ENCODE results near the gene COPS7A.
"Not testable (repeated sequence)": the region's sequence is repeated elsewhere in the genome, so short reads cannot be mapped to it uniquely, and the experiment has no call there.

COPS7A gene

DNA sequence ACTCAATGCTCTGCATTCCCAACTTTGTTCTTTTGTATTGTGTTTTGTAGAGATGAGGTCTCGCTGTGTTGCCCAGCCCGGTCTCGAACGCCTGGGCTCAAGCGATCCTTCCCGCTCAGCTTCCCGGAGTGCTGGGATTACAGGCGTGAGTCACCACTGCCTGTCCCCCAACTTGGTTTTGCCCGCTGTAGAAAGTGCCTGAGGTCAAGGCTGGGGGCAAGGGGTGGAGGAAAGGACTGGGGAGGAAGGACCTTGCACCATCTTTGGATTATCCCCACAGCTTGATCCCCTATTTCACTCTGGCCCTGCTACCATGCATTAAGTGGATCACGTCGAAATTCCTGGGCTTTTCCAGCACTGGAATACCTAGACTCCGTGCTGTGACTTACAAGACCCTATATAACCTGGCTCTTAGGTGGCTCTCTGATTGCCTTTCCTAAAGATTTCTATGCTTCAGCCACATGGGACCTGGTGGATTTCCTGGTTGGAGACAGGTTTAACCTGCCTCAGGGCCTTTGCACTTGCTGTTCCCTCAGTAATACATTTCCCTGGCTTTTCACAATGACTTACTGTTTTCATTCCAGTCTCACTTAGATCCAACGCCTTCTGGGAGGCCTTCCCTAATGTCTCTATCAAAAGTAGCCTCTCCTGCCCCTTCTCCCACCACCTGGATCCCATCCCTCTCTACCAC, 22.6 kb upstream of the COPS7A start:
- in situ Hi-C loops (cut with MboI; ENCODE audit: low sequenced_read_pairs) = no loop called here

DNA sequence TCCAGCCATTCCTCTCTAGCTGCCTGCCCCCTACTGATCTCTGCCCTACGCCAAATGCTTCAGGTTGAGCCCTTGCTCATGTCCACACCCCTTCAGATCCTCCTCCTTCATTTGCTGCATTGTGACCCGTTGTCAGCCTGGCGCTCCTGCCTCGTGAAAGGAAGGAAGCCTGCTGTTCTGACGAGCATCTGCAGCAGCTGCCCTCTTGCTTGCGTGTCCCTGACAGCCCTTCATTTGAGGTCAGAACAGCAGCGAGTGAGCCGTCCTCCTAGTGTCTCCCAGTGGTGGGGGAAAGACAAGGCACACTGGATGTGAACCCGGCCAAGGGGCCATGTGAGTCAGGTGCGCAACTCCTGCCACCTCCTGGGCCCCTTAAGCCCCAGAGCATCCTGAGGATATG, 20.2 kb upstream of the COPS7A start:
- in situ Hi-C loops (cut with MboI; ENCODE audit: low sequenced_read_pairs) = no loop called here

DNA sequence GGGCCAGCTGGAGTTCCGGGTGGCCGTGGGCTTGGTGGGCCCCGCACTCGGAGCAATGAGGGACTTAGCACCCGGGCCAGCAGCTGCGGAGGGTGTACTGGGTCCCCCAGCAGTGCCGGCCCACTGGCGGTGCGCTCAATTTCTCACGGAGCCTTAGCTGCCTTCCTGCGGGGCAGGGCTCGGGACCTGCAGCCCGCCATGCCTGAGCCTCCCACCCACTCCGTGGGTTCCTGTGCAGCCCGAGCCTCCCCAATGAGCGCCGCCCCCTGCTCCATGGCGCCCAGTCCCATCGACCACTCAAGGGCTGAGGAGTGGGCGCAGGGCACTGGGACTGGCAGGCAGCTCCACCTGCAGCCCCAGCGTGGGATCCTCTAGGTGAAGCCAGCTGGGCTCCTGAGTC, 15.5 kb upstream of the COPS7A start:
- in situ Hi-C loops (cut with MboI; ENCODE audit: low sequenced_read_pairs) = not testable (repeated sequence)

DNA sequence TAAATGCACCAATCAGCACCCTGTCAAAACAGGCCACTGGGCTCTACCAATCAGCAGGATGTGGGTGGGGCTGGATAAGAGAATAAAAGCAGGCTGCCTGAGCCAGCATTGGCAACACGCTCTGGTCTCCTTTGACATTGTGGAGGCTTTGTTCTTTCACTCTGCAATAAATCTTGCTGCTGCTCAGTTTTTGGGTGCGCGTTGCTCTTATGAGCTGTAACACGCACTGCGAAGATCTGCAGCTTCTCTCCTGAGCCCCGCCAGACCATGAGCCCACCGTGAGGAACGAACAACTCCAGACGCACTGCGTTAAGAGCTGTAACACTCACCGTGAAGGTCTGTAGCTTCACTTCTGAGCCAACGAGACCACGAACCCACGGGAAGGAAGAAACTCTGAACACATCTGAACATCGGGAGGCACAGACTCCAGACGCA, 14.9 kb upstream of the COPS7A start:
- in situ Hi-C loops (cut with MboI; ENCODE audit: low sequenced_read_pairs) = no loop called here

DNA sequence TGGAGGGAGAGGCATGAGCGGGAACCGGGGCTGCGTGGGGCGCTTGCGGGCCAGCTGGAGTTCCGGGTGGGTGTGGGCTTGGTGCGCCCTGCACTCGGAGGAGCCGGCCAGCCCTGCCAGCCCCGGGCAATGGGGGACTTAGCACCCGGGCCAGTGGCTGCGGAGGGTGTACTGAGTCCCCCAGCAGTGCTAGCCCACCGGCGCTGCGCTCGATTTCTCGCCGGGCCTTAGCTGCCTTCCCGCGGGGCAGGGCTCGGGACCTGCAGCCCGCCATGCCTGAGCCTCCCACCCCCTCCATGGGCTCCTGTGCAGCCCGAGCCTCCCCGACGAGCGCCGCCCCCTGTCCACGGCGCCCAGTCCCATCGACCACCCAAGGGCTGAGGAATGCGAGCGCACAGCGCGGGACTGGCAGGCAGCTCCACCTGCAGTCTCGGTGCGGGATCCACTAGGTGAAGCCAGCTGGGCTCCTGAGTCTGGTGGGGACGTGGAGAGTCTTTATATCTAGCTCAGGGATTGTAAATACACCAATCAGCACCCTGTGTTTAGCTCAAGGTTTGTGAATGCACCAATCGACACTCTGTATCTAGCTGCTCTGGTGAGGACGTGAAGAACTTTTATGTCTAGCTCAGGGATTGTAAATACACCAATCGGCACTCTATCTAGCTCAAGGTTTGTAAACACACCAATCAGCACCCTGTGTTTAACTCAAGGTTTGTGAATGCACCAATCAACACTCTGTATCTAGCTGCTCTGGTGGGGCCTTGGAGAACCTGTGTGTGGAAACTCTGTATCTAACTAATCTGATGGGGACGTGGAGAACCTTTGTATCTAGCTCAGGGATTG, 7.6 kb upstream of the COPS7A start:
- in situ Hi-C loops (cut with MboI; ENCODE audit: low sequenced_read_pairs) = not testable (repeated sequence)

DNA sequence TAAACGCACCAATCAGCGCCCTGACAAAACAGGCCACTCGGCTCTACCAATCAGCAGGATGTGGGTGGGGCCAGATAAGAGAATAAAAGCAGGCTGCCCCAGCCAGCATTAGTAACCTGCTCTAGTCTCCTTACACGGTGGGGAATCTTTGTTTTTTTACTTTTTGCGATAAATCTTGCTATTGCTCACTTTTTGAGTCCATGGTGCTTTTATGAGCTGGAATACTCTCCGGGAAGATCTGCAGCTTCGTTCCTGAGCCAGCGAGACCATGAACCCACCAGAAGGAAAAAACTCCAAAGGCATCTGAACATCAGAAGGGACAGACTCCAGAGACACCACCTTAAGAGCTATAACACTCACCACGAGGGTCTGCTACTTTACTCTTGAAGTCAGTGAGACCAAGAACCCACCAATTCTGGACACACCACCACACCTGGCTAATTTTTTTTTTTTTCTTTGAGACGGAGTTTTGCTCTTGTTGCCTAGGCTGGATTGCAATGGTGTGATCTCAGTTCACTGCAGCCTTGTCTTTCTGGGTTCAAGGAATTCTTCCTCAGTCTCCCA, 6.9 kb upstream of the COPS7A start:
- in situ Hi-C loops (cut with MboI; ENCODE audit: low sequenced_read_pairs) = no loop called here

DNA sequence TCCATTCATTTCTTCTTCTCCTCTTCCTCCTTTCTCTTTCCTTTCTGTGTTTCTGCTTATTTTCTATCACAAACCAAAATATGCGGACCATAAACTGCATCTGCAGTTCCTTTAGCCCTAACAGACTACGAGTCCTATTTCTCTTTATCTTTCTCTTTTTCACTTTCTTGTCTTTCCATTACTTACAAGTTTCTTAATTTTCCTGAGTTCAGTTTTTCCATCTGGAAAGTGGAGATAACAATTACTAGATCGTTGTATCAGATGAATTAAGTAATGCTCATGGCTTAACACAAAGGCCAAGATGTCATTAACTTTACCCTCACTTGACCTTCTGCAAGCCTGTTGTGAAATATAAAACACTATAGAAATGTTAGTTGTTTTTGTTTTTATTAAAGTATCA, 983 bp upstream of the COPS7A start:
- in situ Hi-C loops (cut with MboI; ENCODE audit: low sequenced_read_pairs) = no loop called here

DNA sequence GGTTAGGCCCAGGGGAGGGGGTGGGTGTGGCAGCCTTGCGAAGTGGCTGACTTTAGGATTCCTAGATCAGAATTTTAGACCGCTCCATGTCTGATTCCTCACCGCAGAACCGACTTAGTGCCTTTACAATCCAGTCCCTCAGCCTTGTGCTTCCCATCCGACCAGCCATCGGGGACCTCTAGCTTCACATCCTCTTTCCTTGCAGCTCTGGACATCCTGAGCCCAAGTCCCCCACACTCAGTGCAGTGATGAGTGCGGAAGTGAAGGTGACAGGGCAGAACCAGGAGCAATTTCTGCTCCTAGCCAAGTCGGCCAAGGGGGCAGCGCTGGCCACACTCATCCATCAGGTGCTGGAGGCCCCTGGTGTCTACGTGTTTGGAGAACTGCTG, 557 bp downstream of the COPS7A start:
- in situ Hi-C loops (cut with MboI; ENCODE audit: low sequenced_read_pairs) = no loop called here

DNA sequence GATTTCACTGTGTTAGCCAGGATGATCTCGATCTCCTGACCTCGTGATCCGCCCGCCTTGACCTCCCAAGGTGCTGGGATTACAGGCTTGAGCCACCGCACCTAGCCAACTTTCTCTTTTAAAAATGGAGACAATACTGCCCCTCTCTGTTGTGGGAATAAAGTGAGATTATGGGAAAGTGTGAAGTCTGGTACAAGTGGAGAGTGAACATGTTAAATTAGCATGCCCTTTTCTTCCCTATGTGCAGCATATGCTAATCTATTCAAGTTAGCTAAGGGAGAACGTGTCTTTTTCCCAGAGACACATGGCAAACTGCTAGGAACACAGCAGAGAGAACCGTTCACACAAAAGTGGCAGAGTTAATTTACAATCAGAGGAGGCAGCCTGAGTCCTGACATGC, 1.5 kb downstream of the COPS7A start:
- in situ Hi-C loops (cut with MboI; ENCODE audit: low sequenced_read_pairs) = no loop called here

DNA sequence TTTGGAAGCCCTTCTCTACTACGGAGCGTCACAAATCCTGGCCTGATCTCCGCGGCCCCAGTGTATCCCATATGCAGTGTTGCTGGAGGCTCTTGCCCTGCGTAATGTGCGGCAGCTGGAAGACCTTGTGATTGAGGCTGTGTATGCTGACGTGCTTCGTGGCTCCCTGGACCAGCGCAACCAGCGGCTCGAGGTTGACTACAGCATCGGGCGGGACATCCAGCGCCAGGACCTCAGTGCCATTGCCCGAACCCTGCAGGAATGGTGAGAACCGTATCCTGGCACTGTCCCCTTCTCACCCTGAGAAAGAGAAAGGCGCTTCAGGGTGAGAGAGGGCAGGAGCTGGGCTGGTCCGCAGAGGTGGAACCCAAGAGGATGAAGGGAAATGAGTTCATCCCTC, 5.3 kb downstream of the COPS7A start:
- in situ Hi-C loops (cut with MboI; ENCODE audit: low sequenced_read_pairs) = no loop called here

DNA sequence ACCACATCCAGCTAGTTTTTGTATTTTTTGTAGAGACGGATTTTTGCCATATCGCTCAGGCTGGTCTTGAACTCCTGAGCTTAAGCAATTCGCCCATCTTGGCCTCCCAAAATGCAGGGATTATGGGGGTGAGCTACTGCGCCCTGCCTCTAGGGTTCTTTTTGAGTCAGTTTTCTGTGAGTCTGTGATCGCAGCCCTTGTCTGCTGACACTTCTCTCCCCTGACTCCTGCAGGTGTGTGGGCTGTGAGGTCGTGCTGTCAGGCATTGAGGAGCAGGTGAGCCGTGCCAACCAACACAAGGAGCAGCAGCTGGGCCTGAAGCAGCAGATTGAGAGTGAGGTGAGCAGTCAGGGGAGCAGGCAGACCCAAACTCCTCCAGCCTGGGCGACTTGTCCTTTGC, 6.3 kb downstream of the COPS7A start:
- in situ Hi-C loops (cut with MboI; ENCODE audit: low sequenced_read_pairs) = no loop called here

DNA sequence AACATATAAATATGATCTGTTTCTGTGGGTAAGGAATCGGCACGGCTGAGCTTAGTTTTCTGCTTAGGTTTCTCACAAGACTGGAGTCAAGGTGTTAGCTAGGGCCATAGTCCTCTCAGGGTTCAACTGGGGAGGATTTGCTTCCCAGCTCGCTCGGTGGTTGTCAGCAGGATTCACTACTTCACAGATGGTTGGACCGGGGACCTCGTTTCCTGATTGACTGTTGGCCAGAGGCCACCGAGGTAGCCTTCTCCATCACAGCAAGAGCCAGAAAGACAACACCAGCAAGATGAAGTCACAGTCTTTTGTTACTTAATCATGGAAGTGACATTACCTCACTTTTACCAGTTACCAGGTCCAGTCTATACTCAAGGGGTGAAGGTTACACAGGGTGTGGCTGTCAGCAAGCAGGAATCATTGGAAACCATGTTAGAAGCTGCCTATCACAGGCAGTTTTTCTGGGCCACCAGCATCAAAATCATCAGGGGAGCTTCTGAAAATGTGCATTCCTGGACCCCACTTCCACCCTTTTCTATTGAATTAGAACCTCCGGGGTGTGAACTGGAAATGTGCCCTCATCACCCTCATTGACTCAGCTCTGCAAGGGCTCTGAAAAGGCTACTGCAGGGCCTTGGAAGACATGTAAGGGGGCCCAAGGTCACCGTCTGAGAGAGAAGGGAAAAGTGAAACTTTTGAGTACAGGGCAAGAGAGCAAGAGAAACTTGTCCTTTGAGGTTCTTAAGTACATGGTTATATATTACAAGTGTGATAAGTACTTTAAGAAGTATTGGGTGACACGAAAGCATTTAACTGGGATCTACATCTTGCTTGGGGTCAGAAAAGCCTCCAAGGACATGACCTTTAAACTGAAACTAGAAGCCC, 10.9 kb downstream of the COPS7A start:
- in situ Hi-C loops (cut with MboI; ENCODE audit: low sequenced_read_pairs) = no loop called here

DNA sequence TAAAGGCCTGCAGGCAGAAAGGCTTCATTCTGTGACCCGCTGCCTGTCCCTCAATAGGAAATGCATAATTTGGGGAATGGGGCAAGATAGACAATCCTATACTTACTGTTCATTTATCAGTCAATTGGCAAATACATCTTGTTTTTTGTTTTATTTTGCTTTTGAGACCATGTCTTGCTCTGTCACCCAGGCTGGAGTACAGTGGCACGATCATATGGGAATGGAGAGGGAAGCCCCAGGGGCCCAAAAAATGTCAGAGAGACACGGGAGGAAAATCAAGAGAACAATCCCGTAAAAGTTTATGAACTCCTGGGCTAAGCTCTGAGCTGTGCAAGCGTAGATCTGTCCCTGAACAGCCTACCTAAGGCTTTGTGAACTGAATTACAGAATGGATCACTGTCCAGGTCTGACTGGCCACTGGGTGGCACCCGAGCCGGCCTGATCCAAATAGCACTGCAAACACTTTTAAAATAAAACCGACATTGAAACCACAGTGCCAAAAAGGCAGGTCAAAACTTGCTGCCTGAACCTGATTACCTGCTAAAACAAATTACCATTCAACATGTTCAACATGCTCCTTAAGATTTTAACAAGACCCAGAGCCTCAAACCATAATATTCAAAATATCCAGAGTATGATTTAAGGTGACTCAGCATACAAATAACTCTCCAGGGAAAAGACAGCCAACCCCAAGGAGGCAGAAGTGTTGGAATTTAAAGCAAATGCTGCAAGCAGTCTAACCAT, 11.8 kb downstream of the COPS7A start:
- in situ Hi-C loops (cut with MboI; ENCODE audit: low sequenced_read_pairs) = no loop called here

DNA sequence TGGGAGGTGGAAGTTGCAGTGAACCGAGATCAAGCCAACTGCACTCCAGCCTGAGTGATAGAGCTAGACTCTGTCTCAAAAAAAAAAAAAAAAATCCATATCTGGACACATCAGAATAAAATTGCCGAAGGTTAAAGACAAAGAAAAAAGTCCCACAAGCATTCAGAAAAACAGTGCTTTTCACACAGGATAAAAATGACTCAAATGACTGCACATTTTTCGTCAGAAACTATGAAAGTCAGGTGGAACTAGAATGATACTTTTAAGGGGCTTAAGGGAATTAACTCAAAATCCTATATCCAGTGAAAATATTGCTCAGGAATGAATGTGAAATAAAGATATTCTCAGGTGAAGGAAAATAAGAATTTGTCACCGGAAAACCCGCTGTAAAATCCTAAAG, 12.9 kb downstream of the COPS7A start:
- in situ Hi-C loops (cut with MboI; ENCODE audit: low sequenced_read_pairs) = no loop called here

DNA sequence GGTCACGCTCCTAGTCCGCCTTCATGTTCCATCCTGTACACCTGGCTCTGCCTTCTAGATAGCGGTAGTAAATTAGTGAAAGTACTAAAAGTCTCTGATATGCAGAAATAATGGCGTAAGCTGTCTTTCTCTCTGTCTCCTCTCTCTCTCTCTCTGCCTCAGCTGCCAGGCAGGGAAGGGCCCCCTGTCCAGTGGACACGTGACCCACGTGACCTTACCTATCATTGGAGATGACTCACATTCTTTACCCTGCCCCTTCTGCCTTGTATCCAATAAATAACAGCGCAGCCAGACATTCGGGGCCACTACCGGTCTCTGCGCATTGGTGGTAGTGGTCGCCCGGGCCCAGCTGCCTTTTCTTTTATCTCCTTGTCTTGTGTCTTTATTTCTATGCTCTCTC, 18.2 kb downstream of the COPS7A start:
- in situ Hi-C loops (cut with MboI; ENCODE audit: low sequenced_read_pairs) = not testable (repeated sequence)

DNA sequence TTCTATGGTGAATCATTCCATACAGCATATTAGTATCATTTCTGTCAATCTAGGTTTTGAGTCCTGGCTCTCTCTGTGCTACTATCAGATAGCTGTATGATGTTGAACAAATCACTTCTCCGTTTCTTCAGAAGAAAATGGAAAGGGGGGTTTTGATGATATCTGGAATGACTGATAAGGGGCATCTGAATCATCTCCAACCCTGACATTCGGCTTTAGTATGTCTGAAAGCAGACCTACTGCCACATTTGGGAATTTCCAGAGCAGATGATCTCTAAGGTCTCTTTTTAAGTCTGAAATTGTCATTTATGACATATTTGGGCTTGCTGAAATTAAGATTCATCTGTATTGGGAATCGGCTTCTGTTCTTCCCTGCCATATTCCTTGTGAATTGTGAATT, 19.0 kb downstream of the COPS7A start:
- in situ Hi-C loops (cut with MboI; ENCODE audit: low sequenced_read_pairs) = no loop called here

DNA sequence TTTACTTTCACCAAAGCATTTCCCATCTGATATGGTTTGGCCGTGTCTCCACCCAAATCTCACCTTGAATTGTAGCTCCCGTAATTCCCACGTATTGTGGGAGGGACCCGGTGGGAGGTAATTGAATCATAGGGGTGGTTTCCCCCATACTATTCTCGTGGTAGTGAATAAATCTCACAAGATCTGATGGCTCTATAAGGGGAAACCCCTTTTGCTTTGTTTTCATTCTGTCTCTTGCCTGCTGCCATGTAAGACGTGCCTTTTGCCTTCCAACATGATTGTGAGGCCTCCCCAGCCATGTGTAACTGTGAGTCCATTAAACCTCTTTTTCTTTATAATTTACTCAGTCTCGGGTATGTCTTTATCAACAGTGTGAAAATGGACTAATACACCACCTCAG, 19.5 kb downstream of the COPS7A start:
- in situ Hi-C loops (cut with MboI; ENCODE audit: low sequenced_read_pairs) = not testable (repeated sequence)

DNA sequence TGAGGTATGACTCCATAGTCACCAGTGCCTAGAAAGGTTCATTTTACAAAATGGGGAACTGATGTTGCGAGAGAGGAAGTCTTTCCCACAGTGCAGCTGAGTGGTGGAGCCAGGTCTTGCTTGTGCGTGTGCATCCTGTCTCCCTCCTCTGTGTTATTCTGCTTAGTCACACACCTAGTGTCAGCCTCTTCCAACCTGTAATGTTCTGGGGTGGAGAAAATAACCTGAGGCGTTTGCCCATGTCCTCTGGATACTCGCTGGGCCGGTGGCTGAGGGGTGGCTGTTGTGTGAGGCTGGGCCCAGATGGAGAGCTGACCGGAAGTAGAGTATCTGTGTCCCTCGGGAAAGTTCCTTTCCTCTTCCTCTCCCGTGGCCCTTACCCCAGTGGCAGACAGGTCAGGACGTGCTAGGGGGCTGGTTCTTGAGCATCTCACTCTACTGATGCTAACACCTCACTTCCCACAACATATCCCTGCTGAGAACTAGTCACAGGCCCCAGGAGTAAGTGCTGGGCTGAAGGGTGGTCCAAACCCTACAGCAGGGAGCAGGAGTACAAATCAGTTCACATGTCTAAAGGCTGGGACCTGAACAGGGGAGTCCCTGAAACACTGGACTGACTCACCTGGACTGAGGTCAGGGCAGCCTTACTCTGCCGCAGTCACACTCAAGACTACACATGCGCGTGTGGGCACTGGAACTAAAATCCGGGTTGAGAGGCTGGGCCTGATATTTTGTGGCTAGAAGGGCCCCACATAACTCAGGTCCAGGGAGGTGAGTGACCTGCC, 22.1 kb downstream of the COPS7A start:
- in situ Hi-C loops (cut with MboI; ENCODE audit: low sequenced_read_pairs) = no loop called here

DNA sequence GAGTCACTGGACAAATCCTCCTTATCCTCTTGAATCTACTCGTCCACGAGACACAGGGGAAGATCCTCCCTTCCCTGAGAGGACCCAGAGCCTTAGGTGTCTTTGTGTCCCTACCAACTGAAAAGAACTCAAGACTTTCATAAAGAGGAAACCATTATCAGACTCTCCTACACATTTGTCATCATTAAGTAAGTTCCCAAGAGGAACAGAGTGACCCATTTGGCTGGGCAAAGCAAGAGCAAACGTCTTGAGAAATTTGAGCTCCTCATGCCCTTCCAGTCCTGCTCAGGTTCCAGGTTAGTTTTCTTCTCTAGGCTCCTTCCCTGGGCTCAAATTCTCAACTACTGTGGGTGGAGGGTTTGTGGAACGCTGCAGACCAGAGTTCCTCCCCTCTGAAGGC, 23.4 kb downstream of the COPS7A start:
- in situ Hi-C loops (cut with MboI; ENCODE audit: low sequenced_read_pairs) = no loop called here

DNA sequence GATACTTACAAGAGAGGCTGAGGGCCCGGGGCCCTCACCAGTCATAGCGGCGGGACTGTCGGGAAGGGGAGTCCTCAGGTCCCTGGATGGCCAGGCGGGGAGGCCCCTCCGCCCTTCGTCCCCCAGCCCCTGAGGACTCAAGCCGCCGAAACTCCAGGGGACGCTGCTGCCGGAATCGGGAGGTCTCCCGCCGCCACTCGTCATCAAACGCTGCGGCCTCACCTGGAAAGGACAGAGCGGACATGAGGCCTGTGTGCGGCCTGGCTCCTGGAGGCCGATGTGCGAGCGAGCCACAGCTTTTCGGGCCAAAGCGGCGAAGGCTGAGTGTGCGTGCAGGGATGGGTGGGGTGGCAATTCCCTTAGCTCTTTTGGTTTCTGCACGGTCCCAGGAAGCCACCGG, 24.9 kb downstream of the COPS7A start:
- in situ Hi-C loops (cut with MboI; ENCODE audit: low sequenced_read_pairs) = no loop called here

Measured in HL-60/S4 (cell line).